Liver (tissue), 9 donors: ENCODE measurements around the gene UQCRC1. TPM values are rescaled to one million over a fixed set of nuclear protein-coding genes. Genes with fewer than 3 reads are reported as not detected.

Source experiments
- DNase-seq: peaks from one replicate; pipeline ENCODE4 v3.0.0-alpha.2; 2017; ENCODE audit warnings: low spot score
- H3K27ac ChIP-seq, 2 donors: one replicate each; pipeline ENCODE4 v1.7.0; 2013; ENCODE audit warnings: inconsistent platforms in 2 of 2, low read length in 2 of 2, control low read depth in 1 of 2, low read depth in 1 of 2, mild to moderate bottlenecking in 1 of 2
- H3K27me3 ChIP-seq, 4 donors: one replicate each; pipeline versions ENCODE4 v1.6.1 to v1.7.0; 2013; ENCODE audit warnings: low read length in 3 of 4, inconsistent platforms in 1 of 4, mild to moderate bottlenecking in 1 of 4, moderate library complexity in 1 of 4; ENCODE audit not compliant: control insufficient read depth in 4 of 4, insufficient read depth in 4 of 4
- H3K36me3 ChIP-seq, 4 donors: one replicate each; pipeline versions ENCODE4 v1.6.1 to v1.7.0; 2013; ENCODE audit warnings: low read length in 3 of 4, mild to moderate bottlenecking in 3 of 4, low read depth in 1 of 4, moderate library complexity in 1 of 4; ENCODE audit not compliant: control insufficient read depth in 4 of 4, insufficient read depth in 3 of 4
- H3K4me1 ChIP-seq, 4 donors: one replicate each; pipeline versions ENCODE4 v1.6.1 to v1.7.0; 2013; ENCODE audit warnings: low read length in 3 of 4, mild to moderate bottlenecking in 3 of 4, moderate library complexity in 1 of 4; ENCODE audit not compliant: control insufficient read depth in 4 of 4, insufficient read depth in 4 of 4
- H3K4me3 ChIP-seq, 3 donors: one replicate each; pipeline versions ENCODE4 v1.6.1 to v1.7.0; 2013; ENCODE audit warnings: low read length in 3 of 3, control low read depth in 1 of 3, low read depth in 1 of 3, mild to moderate bottlenecking in 1 of 3
- H3K9ac ChIP-seq, 2 donors: one replicate each; pipeline ENCODE4 v1.7.0; 2013; ENCODE audit warnings: low read length in 2 of 2, mild to moderate bottlenecking in 2 of 2, moderate library complexity in 2 of 2, control low read depth in 1 of 2, low read depth in 1 of 2
- H3K9me3 ChIP-seq, 4 donors: one replicate each; pipeline versions ENCODE4 v1.6.1 to v1.7.0; 2013; ENCODE audit warnings: low read length in 3 of 4; ENCODE audit not compliant: control insufficient read depth in 4 of 4
- EGR1 ChIP-seq, 2 donors: IDR thresholded peaks; 2 replicates each; pipeline ENCODE4 v1.6.1; 2016 to 2018; ENCODE audit warnings: antibody characterized with exemption in 2 of 2, low read depth in 2 of 2
- GABPA ChIP-seq, 2 donors: IDR thresholded peaks in 1 of 2; conservative IDR thresholded peaks in 1 of 2; 2 replicates each; pipeline ENCODE4 v1.6.1; 2016; ENCODE audit warnings: antibody characterized with exemption in 2 of 2, mild to moderate bottlenecking in 1 of 2, moderate library complexity in 1 of 2
- HNF4A ChIP-seq, 2 donors: conservative IDR thresholded peaks; 2 replicates each; pipeline ENCODE4 v1.6.1; 2016; ENCODE audit warnings: antibody characterized with exemption in 2 of 2, mild to moderate bottlenecking in 2 of 2
- HNF4G ChIP-seq: IDR thresholded peaks from 2 replicates; pipeline ENCODE4 v1.6.1; 2016; ENCODE audit warnings: antibody characterized with exemption
- JUND ChIP-seq, 2 donors: IDR thresholded peaks; 2 replicates each; pipeline ENCODE4 v1.6.1; 2016; ENCODE audit warnings: antibody characterized with exemption in 2 of 2
- MAX ChIP-seq: IDR thresholded peaks from 2 replicates; pipeline ENCODE4 v1.6.1; 2016; ENCODE audit warnings: antibody characterized with exemption
- RAD21 ChIP-seq, 2 donors: IDR thresholded peaks; 2 replicates each; pipeline ENCODE4 v1.6.1; 2016; ENCODE audit warnings: antibody characterized with exemption in 2 of 2, mild to moderate bottlenecking in 2 of 2
- REST ChIP-seq: IDR thresholded peaks from 2 replicates; pipeline ENCODE4 v1.6.1; 2016; ENCODE audit warnings: antibody characterized with exemption, mild to moderate bottlenecking
- RXRA ChIP-seq, 2 donors: IDR thresholded peaks; 2 replicates each; pipeline ENCODE4 v1.6.1; 2017 to 2018; ENCODE audit warnings: antibody characterized with exemption in 2 of 2, mild to moderate bottlenecking in 1 of 2
- SP1 ChIP-seq: IDR thresholded peaks from 2 replicates; pipeline ENCODE4 v1.6.1; 2018; ENCODE audit warnings: antibody characterized with exemption, mild to moderate bottlenecking
- TAF1 ChIP-seq: conservative IDR thresholded peaks from 2 replicates; pipeline ENCODE4 v1.6.1; 2016; ENCODE audit warnings: antibody characterized with exemption, mild to moderate bottlenecking
- YY1 ChIP-seq: IDR thresholded peaks from 2 replicates; pipeline ENCODE4 v1.6.1; 2016; ENCODE audit warnings: antibody characterized with exemption, mild to moderate bottlenecking
- WGBS: extraction: QIAGEN DNeasy Blood & Tissue Kit; methylation state at CpG from one replicate; pipeline ENCODE4 v1.1.7; 2013; 5-methylcytosine and 5-hydroxymethylcytosine counted together
- polyA plus RNA-seq, 2 donors: library from polyadenylated mRNA; stranded (reverse) in 1 of 2; unstranded in 1 of 2; fragments of 200-250 nt in 1 of 2; fragments of >200 nt in 1 of 2; fragmentation: Nextera tagmentation in 1 of 2; extraction: Ambion mirVana in 1 of 2; gene quantifications; one replicate each; pipeline versions ENCODE4 v1.2.1 to v1.2.3, GENCODE V29; 2013 to 2015
- total RNA-seq, 2 donors: library from RNA; depleted of rRNA; stranded (reverse); fragments of >200 nt; gene quantifications; one replicate each; pipeline ENCODE4 v1.2.3, GENCODE V29; 2014
- TF ChIP-seq, protein P1 (sequence below): IDR thresholded peaks from 2 replicates; pipeline ENCODE4 v1.6.1; 2016; ENCODE audit warnings: antibody characterized with exemption
- TF ChIP-seq, protein P2 (sequence below): IDR thresholded peaks from 2 replicates; pipeline ENCODE4 v1.6.1; 2016; ENCODE audit warnings: antibody characterized with exemption
- TF ChIP-seq, protein P3 (sequence below): fragments of 150-350 bp; IDR thresholded peaks from 2 replicates; pipeline ENCODE4 v1.5.1; 2017; ENCODE audit warnings: improper control_type of control experiment, low read depth, low read length; ENCODE audit not compliant: missing input control
- donor health status: healthy.
- donor health status: healthy.
- donor health status: healthy.
- donor health status: healthy.
- donor health status: healthy.

The UQCRC1 gene
- total and polyA plus RNA-seq, 4 donors, result 153 to 373 (median 289) TPM

- Histone ChIP-seq H3K27ac (no peak overlapping the region), H3K4me1 (no peaks in the 10 kb centered on the region), H3K27me3 (no peaks in the 10 kb centered on the region), H3K36me3 (no peaks in the 10 kb centered on the region), H3K9ac (no peak overlapping the region), H3K9me3 (no peaks in the 10 kb centered on the region), H3K4me3 (no peak overlapping the region)
- no peak for DNase-seq
- TF ChIP-seq MAX, result no peak
- TF ChIP-seq RXRA (IDR thresholded peaks at IDR 0.05), result no peak
- TF ChIP-seq, protein P1, sequence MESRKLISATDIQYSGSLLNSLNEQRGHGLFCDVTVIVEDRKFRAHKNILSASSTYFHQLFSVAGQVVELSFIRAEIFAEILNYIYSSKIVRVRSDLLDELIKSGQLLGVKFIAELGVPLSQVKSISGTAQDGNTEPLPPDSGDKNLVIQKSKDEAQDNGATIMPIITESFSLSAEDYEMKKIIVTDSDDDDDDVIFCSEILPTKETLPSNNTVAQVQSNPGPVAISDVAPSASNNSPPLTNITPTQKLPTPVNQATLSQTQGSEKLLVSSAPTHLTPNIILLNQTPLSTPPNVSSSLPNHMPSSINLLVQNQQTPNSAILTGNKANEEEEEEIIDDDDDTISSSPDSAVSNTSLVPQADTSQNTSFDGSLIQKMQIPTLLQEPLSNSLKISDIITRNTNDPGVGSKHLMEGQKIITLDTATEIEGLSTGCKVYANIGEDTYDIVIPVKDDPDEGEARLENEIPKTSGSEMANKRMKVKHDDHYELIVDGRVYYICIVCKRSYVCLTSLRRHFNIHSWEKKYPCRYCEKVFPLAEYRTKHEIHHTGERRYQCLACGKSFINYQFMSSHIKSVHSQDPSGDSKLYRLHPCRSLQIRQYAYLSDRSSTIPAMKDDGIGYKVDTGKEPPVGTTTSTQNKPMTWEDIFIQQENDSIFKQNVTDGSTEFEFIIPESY, result no peak
- 92% methylated on average over 18 of the region's 18 CpGs for WGBS
Measured at GRCh38 chr3:48569808-48570450, 39.5 kb downstream of the UQCRC1 start.

DNA sequence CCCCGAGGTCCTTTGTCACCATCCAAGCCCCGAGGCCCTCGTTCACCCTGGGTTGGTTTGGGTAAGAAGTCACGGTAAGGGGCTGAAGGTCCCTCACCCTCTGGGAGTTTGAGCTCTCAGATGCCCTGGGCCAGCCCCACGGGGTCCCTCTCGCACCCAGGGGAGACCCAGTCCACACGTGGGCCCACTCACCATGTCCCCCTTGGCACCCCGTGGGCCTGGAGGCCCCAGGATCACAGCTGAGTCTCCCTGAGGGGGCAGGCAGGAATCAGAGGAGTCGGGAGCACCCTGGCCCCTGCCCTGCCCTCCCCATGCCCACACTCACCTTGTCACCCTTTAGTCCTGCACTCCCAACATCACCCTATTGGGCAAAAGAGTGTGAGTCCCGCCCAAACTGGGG is 40.0 kb downstream of the UQCRC1 start:
- no peak overlapping the region for H3K9ac ChIP-seq
- 92% methylated on average over 10 of the region's 10 CpGs for whole genome bisulfite sequencing
- no peaks in the 10 kb centered on the region for H3K9me3 ChIP-seq
- H3K27ac ChIP-seq, result no peak overlapping the region
- TF ChIP-seq HNF4G, result no peak
- no peak for TF ChIP-seq RAD21 (IDR thresholded peaks at IDR 0.05)
- TF ChIP-seq JUND (IDR thresholded peaks at IDR 0.05), result no peak
- no peak for TF ChIP-seq MAX
- TF ChIP-seq HNF4A (conservative IDR thresholded peaks at IDR 0.05), result no peak
- no peak for DNase-seq
- no peak overlapping the region for H3K4me3 ChIP-seq
- no peaks in the 10 kb centered on the region for H3K27me3 ChIP-seq
- no peaks in the 10 kb centered on the region for H3K36me3 ChIP-seq
- H3K4me1 ChIP-seq, result no peaks in the 10 kb centered on the region

GRCh38 chr3:48568476-48568875 is 41.0 kb downstream of the UQCRC1 start:
- no peak for DNase-seq
- H3K36me3 ChIP-seq, result no peaks in the 10 kb centered on the region
- H3K27me3 ChIP-seq, result no peaks in the 10 kb centered on the region
- no peak overlapping the region for H3K9ac ChIP-seq
- WGBS, result 97% methylated on average over 7 of the region's 7 CpGs
- no peak for TF ChIP-seq SP1
- no peak for TF ChIP-seq YY1
- TF ChIP-seq, protein P2, sequence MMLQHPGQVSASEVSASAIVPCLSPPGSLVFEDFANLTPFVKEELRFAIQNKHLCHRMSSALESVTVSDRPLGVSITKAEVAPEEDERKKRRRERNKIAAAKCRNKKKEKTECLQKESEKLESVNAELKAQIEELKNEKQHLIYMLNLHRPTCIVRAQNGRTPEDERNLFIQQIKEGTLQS, result no peak
- TF ChIP-seq, protein P3, sequence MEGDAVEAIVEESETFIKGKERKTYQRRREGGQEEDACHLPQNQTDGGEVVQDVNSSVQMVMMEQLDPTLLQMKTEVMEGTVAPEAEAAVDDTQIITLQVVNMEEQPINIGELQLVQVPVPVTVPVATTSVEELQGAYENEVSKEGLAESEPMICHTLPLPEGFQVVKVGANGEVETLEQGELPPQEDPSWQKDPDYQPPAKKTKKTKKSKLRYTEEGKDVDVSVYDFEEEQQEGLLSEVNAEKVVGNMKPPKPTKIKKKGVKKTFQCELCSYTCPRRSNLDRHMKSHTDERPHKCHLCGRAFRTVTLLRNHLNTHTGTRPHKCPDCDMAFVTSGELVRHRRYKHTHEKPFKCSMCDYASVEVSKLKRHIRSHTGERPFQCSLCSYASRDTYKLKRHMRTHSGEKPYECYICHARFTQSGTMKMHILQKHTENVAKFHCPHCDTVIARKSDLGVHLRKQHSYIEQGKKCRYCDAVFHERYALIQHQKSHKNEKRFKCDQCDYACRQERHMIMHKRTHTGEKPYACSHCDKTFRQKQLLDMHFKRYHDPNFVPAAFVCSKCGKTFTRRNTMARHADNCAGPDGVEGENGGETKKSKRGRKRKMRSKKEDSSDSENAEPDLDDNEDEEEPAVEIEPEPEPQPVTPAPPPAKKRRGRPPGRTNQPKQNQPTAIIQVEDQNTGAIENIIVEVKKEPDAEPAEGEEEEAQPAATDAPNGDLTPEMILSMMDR, result no peak
- no peak for TF ChIP-seq REST
- TF ChIP-seq HNF4G, result no peak
- no peak for TF ChIP-seq HNF4A (conservative IDR thresholded peaks at IDR 0.05)
- no peak for TF ChIP-seq JUND (IDR thresholded peaks at IDR 0.05)
- no peak for TF ChIP-seq EGR1 (IDR thresholded peaks at IDR 0.05; ENCODE audit: low read depth in 2 of 2)
- TF ChIP-seq MAX, result no peak
- no peak for TF ChIP-seq GABPA (IDR thresholded peaks at IDR 0.05 in 1 of 2, conservative IDR thresholded peaks at IDR 0.05 in 1 of 2)
- no peak for TF ChIP-seq TAF1
- H3K4me1 ChIP-seq, result no peaks in the 10 kb centered on the region
- no peak overlapping the region for H3K4me3 ChIP-seq
- H3K27ac ChIP-seq, result no peak overlapping the region
- no peaks in the 10 kb centered on the region for H3K9me3 ChIP-seq
